ENCODE results near the gene TRPV6. TPM values are rescaled to one million over a fixed set of nuclear protein-coding genes. Genes with fewer than 3 reads are reported as not detected.

Gene TRPV6
- total and polyA plus RNA-seq, 8 donors: 36.1 to 308 (median 56.5) TPM

DNA sequence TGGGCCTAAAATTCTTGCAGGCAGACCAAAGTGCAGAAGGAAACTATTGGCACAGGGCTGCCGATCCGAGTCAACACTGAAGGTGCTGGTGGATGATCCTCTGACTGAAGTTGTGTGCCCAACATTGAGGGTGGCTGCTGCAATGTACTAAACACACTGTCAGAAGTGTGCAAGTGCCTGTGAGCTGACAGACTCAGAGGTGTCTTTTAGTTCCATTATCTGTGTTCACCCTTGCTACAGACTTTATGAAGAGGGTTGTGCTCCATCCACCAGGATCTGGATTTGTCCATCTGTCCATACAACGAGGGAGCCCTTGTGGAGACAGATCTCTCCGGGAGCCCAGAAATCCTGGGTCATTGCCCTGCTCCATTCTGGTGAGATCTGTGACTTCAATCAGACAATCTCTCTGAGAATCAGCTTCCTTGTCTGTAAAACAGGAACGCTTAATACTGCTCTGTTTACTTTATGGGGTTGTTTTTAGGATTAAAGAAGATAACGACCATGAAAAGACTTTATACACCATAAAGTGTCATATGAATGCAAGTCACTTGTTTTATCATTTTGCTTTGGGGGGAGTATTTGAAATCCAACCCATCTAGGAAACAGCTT lies 9.5 kb upstream of the TRPV6 start:
- peaks cover 0 to 4% (median 0%) of the 10 kb centered on the region in 3 donors for H3K4me1 ChIP-seq
- no peaks in the 10 kb centered on the region for H3K36me3 ChIP-seq
- no peak overlapping the region for H3K4me3 ChIP-seq
- intact Hi-C loops (cut with DNase I): no loop called here
- TF ChIP-seq, protein P1, sequence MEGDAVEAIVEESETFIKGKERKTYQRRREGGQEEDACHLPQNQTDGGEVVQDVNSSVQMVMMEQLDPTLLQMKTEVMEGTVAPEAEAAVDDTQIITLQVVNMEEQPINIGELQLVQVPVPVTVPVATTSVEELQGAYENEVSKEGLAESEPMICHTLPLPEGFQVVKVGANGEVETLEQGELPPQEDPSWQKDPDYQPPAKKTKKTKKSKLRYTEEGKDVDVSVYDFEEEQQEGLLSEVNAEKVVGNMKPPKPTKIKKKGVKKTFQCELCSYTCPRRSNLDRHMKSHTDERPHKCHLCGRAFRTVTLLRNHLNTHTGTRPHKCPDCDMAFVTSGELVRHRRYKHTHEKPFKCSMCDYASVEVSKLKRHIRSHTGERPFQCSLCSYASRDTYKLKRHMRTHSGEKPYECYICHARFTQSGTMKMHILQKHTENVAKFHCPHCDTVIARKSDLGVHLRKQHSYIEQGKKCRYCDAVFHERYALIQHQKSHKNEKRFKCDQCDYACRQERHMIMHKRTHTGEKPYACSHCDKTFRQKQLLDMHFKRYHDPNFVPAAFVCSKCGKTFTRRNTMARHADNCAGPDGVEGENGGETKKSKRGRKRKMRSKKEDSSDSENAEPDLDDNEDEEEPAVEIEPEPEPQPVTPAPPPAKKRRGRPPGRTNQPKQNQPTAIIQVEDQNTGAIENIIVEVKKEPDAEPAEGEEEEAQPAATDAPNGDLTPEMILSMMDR (IDR thresholded peaks at IDR 0.05): no peak
- no peak for ATAC-seq
- H3K27ac ChIP-seq: no peak overlapping the region
- WGBS, 2 donors: 59 to 67% methylated on average over 6 of the region's 6 CpGs
- H3K27me3 ChIP-seq: no peaks in the 10 kb centered on the region
- no peak for FAIRE-seq
- DNase-seq: no peak
- no peaks in the 10 kb centered on the region for H3K9me3 ChIP-seq

DNA sequence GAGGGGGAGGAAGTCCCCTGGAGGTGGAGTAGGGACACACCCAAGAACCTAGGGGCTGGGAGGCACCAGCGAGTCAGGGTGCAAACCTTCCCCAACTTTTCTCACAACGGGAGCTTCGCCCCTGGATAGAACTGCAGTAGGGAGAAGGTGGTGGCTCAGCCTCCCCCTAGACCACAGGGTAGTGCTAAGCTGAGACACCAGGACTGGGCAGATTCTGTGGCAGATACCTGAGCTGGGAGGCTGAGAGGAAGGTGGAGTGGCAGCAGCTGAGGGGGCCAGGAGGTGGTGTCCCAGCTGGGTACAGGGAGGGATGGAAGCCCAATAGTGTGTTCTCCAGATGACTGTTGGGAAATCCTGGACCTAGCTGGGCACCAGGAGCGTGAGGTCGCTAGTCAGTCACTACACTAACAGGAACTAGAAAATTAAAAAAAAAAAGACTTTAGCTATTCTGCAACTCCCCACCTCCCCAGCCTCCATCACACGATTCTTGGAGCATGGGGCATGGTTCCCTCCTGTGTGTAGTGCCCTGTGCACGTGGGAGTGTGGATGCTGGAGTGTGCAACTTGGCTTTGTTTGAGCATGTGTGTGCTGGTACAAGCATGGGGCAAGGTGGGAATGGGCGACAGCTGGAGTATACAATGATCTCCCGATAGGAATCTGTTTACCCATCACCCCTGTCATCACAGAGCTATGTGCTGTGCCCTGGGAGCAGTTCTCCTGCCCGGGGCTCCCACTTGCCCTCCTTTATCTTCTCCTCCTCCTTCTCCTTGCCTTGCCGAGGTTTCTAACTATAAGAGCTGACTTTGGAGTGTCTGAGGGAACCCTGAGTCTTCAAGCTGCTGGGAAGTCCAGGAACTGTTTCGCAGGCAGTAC lies 8.8 kb upstream of the TRPV6 start:
- no peak overlapping the region for H3K4me3 ChIP-seq
- H3K27ac ChIP-seq: no peak overlapping the region
- no peaks in the 10 kb centered on the region for H3K9me3 ChIP-seq
- WGBS, 2 donors: 64 to 71% methylated on average over 12 of the region's 12 CpGs
- peaks cover 0 to 4% (median 0%) of the 10 kb centered on the region in 3 donors for H3K4me1 ChIP-seq
- DNase-seq (no peak), ATAC-seq (no peak), FAIRE-seq (no peak)
- H3K27me3 ChIP-seq: no peaks in the 10 kb centered on the region
- no peaks in the 10 kb centered on the region for H3K36me3 ChIP-seq
- TF ChIP-seq, protein P1 (IDR thresholded peaks at IDR 0.05): no peak
- intact Hi-C loops (cut with DNase I): no loop called here

GRCh38 chr7:142892951-142893350 lies 7.4 kb upstream of the TRPV6 start:
- ATAC-seq: no peak
- TF ChIP-seq, protein P1 (IDR thresholded peaks at IDR 0.05): no peak
- Histone ChIP-seq H3K9me3 (no peaks in the 10 kb centered on the region), H3K27me3 (no peaks in the 10 kb centered on the region), H3K36me3 (no peaks in the 10 kb centered on the region), H3K27ac (no peak overlapping the region), H3K4me1 (no peaks in the 10 kb centered on the region), H3K4me3 (no peak overlapping the region)
- DNase-seq: no peak
- 76 to 81% methylated on average over 5 of the region's 5 CpGs for WGBS, 2 donors
- intact Hi-C loops (cut with DNase I): no loop called here
- FAIRE-seq: no peak

GRCh38 chr7:142891490-142892082 lies 6.0 kb upstream of the TRPV6 start:
- intact Hi-C loops (cut with DNase I): no loop called here
- DNase-seq: no peak
- Histone ChIP-seq H3K9me3 (no peaks in the 10 kb centered on the region), H3K27ac (no peak overlapping the region), H3K4me3 (no peak overlapping the region), H3K27me3 (no peaks in the 10 kb centered on the region), H3K36me3 (no peaks in the 10 kb centered on the region), H3K4me1 (no peaks in the 10 kb centered on the region)
- TF ChIP-seq, protein P1 (IDR thresholded peaks at IDR 0.05): no peak
- no peak for ATAC-seq
- WGBS, 2 donors: 74 to 76% methylated on average over 10 of the region's 10 CpGs
- no peak for FAIRE-seq
